H1 (cell line): Measurements from ENCODE around the gene TCF7L1. TPM values are rescaled to one million over a fixed set of nuclear protein-coding genes. Genes with fewer than 3 reads are reported as not detected.

Experiments used
- CHD7 ChIP-seq: fragments of 300-600 bp; sonication (generic); IDR thresholded peaks from 2 replicates; pipeline ENCODE4 v1.7.1; 2012; ENCODE audit warnings: low read length, moderate library complexity, mild to moderate bottlenecking, inconsistent platforms; ENCODE audit not compliant: insufficient replicate concordance
- MAFK ChIP-seq: IDR thresholded peaks from 2 replicates; pipeline ENCODE4 v1.6.1; 2012; ENCODE audit warnings: low read depth, mild to moderate bottlenecking, improper control_type of control experiment, low read length
- TBP ChIP-seq: IDR thresholded peaks from 2 replicates; pipeline ENCODE4 v1.6.1; 2011; ENCODE audit warnings: low read depth, low read length, improper control_type of control experiment
- ZNF274 ChIP-seq: IDR thresholded peaks from 2 replicates; pipeline ENCODE4 v1.7.0; 2012; ENCODE audit warnings: low read length, borderline replicate concordance; ENCODE audit errors: extremely low read depth
- polyA plus RNA-seq, 7 experiments: library from polyadenylated mRNA; depleted of rRNA in 3 of 7; stranded (reverse) in 5 of 7; unstranded in 2 of 7; fragments of >200 nt in 5 of 7; fragments of 200-250 nt in 2 of 7; gene quantifications; 1 replicate in 5 of 7; 2 replicates in 1 of 7; 4 replicates in 1 of 7; pipeline versions ENCODE4 v1.2.1 to v1.2.3, GENCODE V29; 2011 to 2013; ENCODE audit warnings: missing spikeins in 2 of 7, mixed read lengths in 2 of 7
- total RNA-seq: library from RNA; stranded (reverse); fragmentation: NEBNext Ultra II Directional; extraction: Animal tissue kit (Norgen Biotek cat#: 25700); gene quantifications from 2 replicates; pipeline ENCODE4 v1.2.1, GENCODE V29; 2021

The TCF7L1 gene
- total and polyA plus RNA-seq, 2 of the 8 experiments (the other 6 are each of a cell fraction or from before 2014, with no cell fraction given): 27.5 to 108 TPM

GRCh38 chr2:85251070-85251616, 118.0 kb downstream of the TCF7L1 start (continued):
- no peak for TF ChIP-seq CHD7
- no peak for TF ChIP-seq MAFK
- no peak for TF ChIP-seq ZNF274
- TF ChIP-seq TBP: no peak
